CD14-positive monocyte (primary cell): Measurements from ENCODE around the gene PAM16. TPM values are rescaled to one million over a fixed set of nuclear protein-coding genes. Genes with fewer than 3 reads are reported as not detected.

Source experiments
- DNase-seq, 3 donors: peaks; one replicate each; pipeline ENCODE4 v3.0.0-alpha.2; 2011 to 2022
- H2AFZ ChIP-seq: 2 replicates; pipeline ENCODE4 v1.6.0; 2012; ENCODE audit warnings: mild to moderate bottlenecking, low read depth, low read length, inconsistent platforms; ENCODE audit not compliant: insufficient read depth, poor library complexity, severe bottlenecking
- H3K27ac ChIP-seq, 2 donors: 1 replicate in 1 of 2; 2 replicates in 1 of 2; pipeline ENCODE4 v1.5.1; 2012 to 2013; ENCODE audit warnings: low read length in 2 of 2, control low read depth in 1 of 2, inconsistent platforms in 1 of 2, low read depth in 1 of 2, mild to moderate bottlenecking in 1 of 2
- H3K27me3 ChIP-seq, 2 donors: one replicate each; pipeline versions ENCODE4 v1.6.0 to v1.6.1; 2011 to 2013; ENCODE audit warnings: low read length in 2 of 2; ENCODE audit not compliant: control insufficient read depth in 2 of 2, insufficient read depth in 2 of 2
- H3K36me3 ChIP-seq, 2 donors: replicated peaks in 1 of 2; 1 replicate in 1 of 2; 2 replicates in 1 of 2; pipeline versions ENCODE4 v1.5.1 to v1.6.1; 2012 to 2013; ENCODE audit warnings: low read length in 2 of 2, control low read depth in 1 of 2, inconsistent platforms in 1 of 2, mild to moderate bottlenecking in 1 of 2; ENCODE audit not compliant: insufficient read depth in 2 of 2, control insufficient read depth in 1 of 2
- H3K4me1 ChIP-seq, 2 donors: 1 replicate in 1 of 2; 2 replicates in 1 of 2; pipeline versions ENCODE4 v1.5.1 to v1.6.1; 2012 to 2013; ENCODE audit warnings: low read length in 2 of 2, control low read depth in 1 of 2, inconsistent platforms in 1 of 2, mild to moderate bottlenecking in 1 of 2, moderate library complexity in 1 of 2; ENCODE audit not compliant: insufficient read depth in 2 of 2, control insufficient read depth in 1 of 2
- H3K4me2 ChIP-seq: replicated peaks from 2 replicates; pipeline ENCODE3; 2012; ENCODE audit warnings: low read length, moderate library complexity, mild to moderate bottlenecking; ENCODE audit not compliant: poor library complexity, severe bottlenecking; ENCODE audit errors: extremely low read depth
- H3K4me3 ChIP-seq, 3 experiments: fragments of 200-600 bp in 1 of 3; sonication (generic) in 1 of 3; replicated peaks in 1 of 3; 1 replicate in 2 of 3; 2 replicates in 1 of 3; pipeline ENCODE4 v1.5.1; 2011 to 2013; ENCODE audit warnings: low read length in 3 of 3, mild to moderate bottlenecking in 3 of 3, control low read depth in 2 of 3, low read depth in 2 of 3, inconsistent platforms in 1 of 3, moderate library complexity in 1 of 3
- H3K79me2 ChIP-seq: 2 replicates; pipeline ENCODE4 v1.6.0; 2012; ENCODE audit warnings: mild to moderate bottlenecking, control low read depth, inconsistent platforms, low read length, moderate library complexity; ENCODE audit not compliant: insufficient read depth
- H3K9ac ChIP-seq: 2 replicates; pipeline ENCODE4 v1.6.0; 2017; ENCODE audit warnings: low read length, mild to moderate bottlenecking; ENCODE audit not compliant: insufficient read depth, poor library complexity, severe bottlenecking
- H3K9me3 ChIP-seq, 2 donors: replicated peaks in 1 of 2; 1 replicate in 1 of 2; 2 replicates in 1 of 2; pipeline versions ENCODE4 v1.5.1 to v1.6.1; 2012 to 2013; ENCODE audit warnings: low read length in 2 of 2, control low read depth in 1 of 2; ENCODE audit not compliant: control insufficient read depth in 1 of 2, insufficient read depth in 1 of 2
- H4K20me1 ChIP-seq: 2 replicates; pipeline ENCODE4 v1.6.0; 2012; ENCODE audit warnings: mild to moderate bottlenecking, low read length, control low read depth, moderate library complexity; ENCODE audit not compliant: insufficient read depth
- H3K27ac Mint-ChIP-seq, 7 donors: one replicate each; pipeline ENCODE4 v1.8.0; 2020; ENCODE audit warnings: mild to moderate bottlenecking in 7 of 7, mixed read lengths in 7 of 7, moderate library complexity in 6 of 7, inconsistent platforms in 2 of 7
- H3K27me3 Mint-ChIP-seq, 3 donors: one replicate each; pipeline ENCODE4 v1.8.0; 2021 to 2022; ENCODE audit warnings: low read depth in 3 of 3, mild to moderate bottlenecking in 3 of 3, mixed read lengths in 3 of 3, moderate library complexity in 3 of 3, inconsistent platforms in 1 of 3
- H3K36me3 Mint-ChIP-seq, 2 donors: one replicate each; pipeline ENCODE4 v1.8.0; 2020; ENCODE audit warnings: mixed read lengths in 2 of 2, inconsistent platforms in 1 of 2, mild to moderate bottlenecking in 1 of 2
- H3K4me1 Mint-ChIP-seq: one replicate; pipeline ENCODE4 v1.8.0; 2020; ENCODE audit warnings: mild to moderate bottlenecking, mixed read lengths
- H3K4me3 Mint-ChIP-seq, 2 donors: one replicate each; pipeline ENCODE4 v1.8.0; 2020; ENCODE audit warnings: mild to moderate bottlenecking in 2 of 2, mixed read lengths in 2 of 2, moderate library complexity in 1 of 2
- H3K9me3 Mint-ChIP-seq, 7 donors: one replicate each; pipeline ENCODE4 v1.8.0; 2020 to 2022; ENCODE audit warnings: mixed read lengths in 7 of 7, mild to moderate bottlenecking in 6 of 7, moderate library complexity in 6 of 7, inconsistent platforms in 2 of 7
- WGBS: methylation state at CpG from one replicate; pipeline ENCODE4 v1.1.5; 2013; ENCODE audit warnings: missing lambda C conversion rate; ENCODE audit not compliant: insufficient coverage; 5-methylcytosine and 5-hydroxymethylcytosine counted together
- intact Hi-C, 2 donors: fragments of 100-400 bp; cut with micrococcal nuclease; formaldehyde crosslinking; loops; one replicate each; pipeline versions ENCODE4 v1.15.0 to v1.15.1; 2023
- polyA plus RNA-seq, 3 donors: library from polyadenylated mRNA; depleted of rRNA in 1 of 3; unstranded in 2 of 3; stranded (reverse) in 1 of 3; fragments of 300-500 nt in 2 of 3; fragments of >200 nt in 1 of 3; fragmentation: Illumina TruSeq in 2 of 3; gene quantifications; 1 replicate in 2 of 3; 2 replicates in 1 of 3; pipeline ENCODE4 v1.2.3, GENCODE V29; 2012 to 2021
- TF ChIP-seq, protein P1 (sequence below): fragments of 200-600 bp; IDR thresholded peaks from one replicate; pipeline ENCODE4 v1.8.0; 2022; ENCODE audit warnings: antibody characterized with exemption, mild to moderate bottlenecking

The PAM16 gene
- polyA plus RNA-seq, 3 donors = 34.3 to 37.6 (median 34.7) TPM

- peak overlapping the region; percentile 78 for H3K4me2 ChIP-seq
- H3K4me1 Mint-ChIP-seq = peaks cover 25% of the 10 kb centered on the region
- no peak overlapping the region for H3K27ac ChIP-seq
- peak overlapping the region; percentile 56 for H3K9ac ChIP-seq
- peak overlapping the region in 1 of 3 experiments; percentile 57 for H3K4me3 ChIP-seq
- peak in 1 of 3 donors; percentile 16 for DNase-seq
- H3K36me3 Mint-ChIP-seq = peaks cover 13 to 43% of the 10 kb centered on the region in 2 donors
- peak overlapping the region; percentile 70 to 88 for H3K4me3 Mint-ChIP-seq
- WGBS = 8% methylated on average over 41 of the region's 43 CpGs
- H3K27me3 ChIP-seq = no peaks in the 10 kb centered on the region
- no peaks in the 10 kb centered on the region for H3K9me3 Mint-ChIP-seq
- H3K79me2 ChIP-seq = peaks cover 20% of the 10 kb centered on the region
- H3K4me1 ChIP-seq = peaks cover 14 to 27% of the 10 kb centered on the region in 2 donors
- H2AFZ ChIP-seq = no peak overlapping the region
- intact Hi-C loops = no loop called here
- H3K27me3 Mint-ChIP-seq = peaks cover 2 to 4% (median 3%) of the 10 kb centered on the region in 3 donors
- TF ChIP-seq, protein P1, sequence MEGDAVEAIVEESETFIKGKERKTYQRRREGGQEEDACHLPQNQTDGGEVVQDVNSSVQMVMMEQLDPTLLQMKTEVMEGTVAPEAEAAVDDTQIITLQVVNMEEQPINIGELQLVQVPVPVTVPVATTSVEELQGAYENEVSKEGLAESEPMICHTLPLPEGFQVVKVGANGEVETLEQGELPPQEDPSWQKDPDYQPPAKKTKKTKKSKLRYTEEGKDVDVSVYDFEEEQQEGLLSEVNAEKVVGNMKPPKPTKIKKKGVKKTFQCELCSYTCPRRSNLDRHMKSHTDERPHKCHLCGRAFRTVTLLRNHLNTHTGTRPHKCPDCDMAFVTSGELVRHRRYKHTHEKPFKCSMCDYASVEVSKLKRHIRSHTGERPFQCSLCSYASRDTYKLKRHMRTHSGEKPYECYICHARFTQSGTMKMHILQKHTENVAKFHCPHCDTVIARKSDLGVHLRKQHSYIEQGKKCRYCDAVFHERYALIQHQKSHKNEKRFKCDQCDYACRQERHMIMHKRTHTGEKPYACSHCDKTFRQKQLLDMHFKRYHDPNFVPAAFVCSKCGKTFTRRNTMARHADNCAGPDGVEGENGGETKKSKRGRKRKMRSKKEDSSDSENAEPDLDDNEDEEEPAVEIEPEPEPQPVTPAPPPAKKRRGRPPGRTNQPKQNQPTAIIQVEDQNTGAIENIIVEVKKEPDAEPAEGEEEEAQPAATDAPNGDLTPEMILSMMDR = no peak
- H4K20me1 ChIP-seq = peaks cover 100% of the 10 kb centered on the region
- H3K27ac Mint-ChIP-seq = peak overlapping the region in 1 of 7 donors; percentile 13
- H3K9me3 ChIP-seq = no peaks in the 10 kb centered on the region
- peaks cover 22 to 39% of the 10 kb centered on the region in 2 donors for H3K36me3 ChIP-seq
These were observed 21.0 kb upstream of the PAM16 start for GRCh38 chr16:4372001-4372577.

DNA sequence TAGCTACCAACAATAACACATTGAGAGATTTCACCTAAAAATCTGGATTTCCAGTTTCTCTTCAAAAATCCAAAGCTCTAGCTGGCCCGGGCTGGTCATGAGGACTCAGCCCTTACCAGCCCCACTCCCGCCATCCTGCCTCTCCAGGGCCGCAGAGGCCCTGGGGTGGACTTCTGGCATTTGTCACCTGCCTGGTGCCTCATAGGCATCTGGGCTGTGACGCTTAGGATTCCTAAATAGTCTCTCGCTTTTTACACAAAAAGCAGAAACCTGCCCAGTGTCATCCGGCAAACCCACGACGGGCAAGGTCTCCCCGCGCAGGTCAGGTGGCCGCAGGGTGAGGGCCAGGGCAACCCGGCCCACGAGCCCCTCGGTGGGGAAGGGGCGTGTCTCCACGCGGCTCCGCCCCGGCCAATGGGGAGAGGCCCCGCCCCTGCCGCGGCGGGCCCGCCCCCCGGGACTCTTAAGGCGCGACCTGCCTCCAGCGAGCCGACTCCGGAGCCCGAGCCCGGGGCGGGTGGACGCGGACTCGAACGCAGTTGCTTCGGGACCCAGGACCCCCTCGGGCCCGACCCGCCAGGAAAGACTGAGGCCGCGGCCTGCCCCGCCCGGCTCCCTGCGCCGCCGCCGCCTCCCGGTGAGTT, 20.4 kb upstream of the PAM16 start, which contains the start of gene VASN:
Gene VASN (plus strand): TSS at position 492 of the 644 bp plus-strand sequence. CDS start 9,030 bp downstream, outside the sequence.
- Histone ChIP-seq H4K20me1 (peaks cover 100% of the 10 kb centered on the region), H3K27me3 (no peaks in the 10 kb centered on the region), H3K79me2 (peaks cover 20% of the 10 kb centered on the region), H3K9ac (peak within 1 kb of the TSS; percentile 56), H3K36me3 (peaks cover 25 to 44% of the 10 kb centered on the region in 2 donors), H3K9me3 (no peaks in the 10 kb centered on the region), H3K27ac (no peak within 1 kb of the TSS), H2AFZ (no peak within 1 kb of the TSS), H3K4me2 (peak within 1 kb of the TSS; percentile 78), H3K4me3 (peak within 1 kb of the TSS in 1 of 3 experiments; percentile 57), H3K4me1 (peaks cover 14 to 27% of the 10 kb centered on the region in 2 donors)
- 8% methylated on average over 48 of the region's 50 CpGs for WGBS
- peak within 1 kb of the TSS in 2 of 7 donors; percentile 13 to 20 for H3K27ac Mint-ChIP-seq
- DNase-seq = peak; percentile 25 to 54 (median 53)
- peak within 1 kb of the TSS; percentile 70 to 88 for H3K4me3 Mint-ChIP-seq
- intact Hi-C loops = no loop called here
- H3K27me3 Mint-ChIP-seq = peaks cover 1 to 3% (median 2%) of the 10 kb centered on the region in 3 donors
- peaks cover 25% of the 10 kb centered on the region for H3K4me1 Mint-ChIP-seq
- H3K9me3 Mint-ChIP-seq = no peaks in the 10 kb centered on the region
- TF ChIP-seq, protein P1 = no peak
- H3K36me3 Mint-ChIP-seq = peaks cover 16 to 45% of the 10 kb centered on the region in 2 donors
